OCI-LY1 (cell line): ENCODE measurements around the gene POLD4.
A peak's percentile ranks its signal among the peaks of the same experiment; 100 is the strongest.

ENCODE experiments used
- H2AFZ ChIP-seq: fragments of 200-600 bp; sonication (generic), shearing (Covaris generic); 2 replicates; pipeline ENCODE4 v1.6.0; 2014; ENCODE audit warnings: antibody characterized with exemption, mild to moderate bottlenecking, low read length
- H3F3A ChIP-seq: fragments of 200-600 bp; sonication (generic), shearing (Covaris generic); 2 replicates; pipeline ENCODE4 v1.6.0; 2014; ENCODE audit warnings: mild to moderate bottlenecking, antibody characterized with exemption, low read length, moderate library complexity; ENCODE audit not compliant: insufficient read depth
- H3K27ac ChIP-seq: fragments of 200-600 bp; sonication (generic); 2 replicates; pipeline ENCODE4 v1.5.1; 2014; ENCODE audit warnings: low read length, mixed run types, mild to moderate bottlenecking, low read depth; ENCODE audit not compliant: poor library complexity, severe bottlenecking
- H3K27me3 ChIP-seq: fragments of 200-600 bp; sonication (generic); 2 replicates; pipeline ENCODE4 v1.6.0; 2014; ENCODE audit warnings: antibody characterized with exemption, mild to moderate bottlenecking, low read length, moderate library complexity; ENCODE audit not compliant: insufficient read depth
- H3K36me3 ChIP-seq: fragments of 200-600 bp; sonication (generic); 2 replicates; pipeline ENCODE4 v1.6.1; 2014; ENCODE audit warnings: mild to moderate bottlenecking, antibody characterized with exemption, low read length, moderate library complexity, mixed read lengths; ENCODE audit not compliant: insufficient read depth
- H3K4me1 ChIP-seq: fragments of 200-600 bp; sonication (generic); 2 replicates; pipeline ENCODE4 v1.5.1; 2014; ENCODE audit warnings: mild to moderate bottlenecking, low read length, moderate library complexity; ENCODE audit not compliant: insufficient read depth, severe bottlenecking
- H3K4me2 ChIP-seq: fragments of 200-600 bp; sonication (generic), shearing (Covaris generic); 2 replicates; pipeline ENCODE4 v1.6.1; 2014; ENCODE audit warnings: low read length
- H3K4me3 ChIP-seq: fragments of 200-600 bp; sonication (generic); 2 replicates; pipeline ENCODE4 v1.5.1; 2014; ENCODE audit warnings: low read length, low read depth, mild to moderate bottlenecking, mixed read lengths; ENCODE audit not compliant: poor library complexity, severe bottlenecking
- H3K79me2 ChIP-seq: fragments of 200-600 bp; shearing (Covaris generic); 2 replicates; pipeline ENCODE4 v1.6.1; 2016; ENCODE audit warnings: mixed run types, low read length, mixed read lengths; ENCODE audit not compliant: insufficient read depth
- H3K9ac ChIP-seq: fragments of 200-600 bp; sonication (generic), shearing (Covaris generic); 2 replicates; pipeline ENCODE4 v1.6.1; 2014; ENCODE audit warnings: mild to moderate bottlenecking, low read length, mixed read lengths
- H3K9me2 ChIP-seq: fragments of 200-600 bp; sonication (generic), shearing (Covaris generic); 2 replicates; pipeline ENCODE4 v1.6.1; 2014; ENCODE audit warnings: low read depth, mild to moderate bottlenecking, low read length, mixed read lengths
- H3K9me3 ChIP-seq: fragments of 200-600 bp; shearing (Covaris generic); 2 replicates; pipeline ENCODE4 v1.6.1; 2014; ENCODE audit warnings: low read length, mixed read lengths
- H4K20me1 ChIP-seq: fragments of 200-600 bp; sonication (generic), shearing (Covaris generic); 2 replicates; pipeline ENCODE4 v1.6.0; 2016; ENCODE audit warnings: mild to moderate bottlenecking, low read length; ENCODE audit not compliant: insufficient read depth
- CTCF ChIP-seq: fragments of 200-600 bp; sonication (generic), shearing (Covaris generic); IDR thresholded peaks from 2 replicates; pipeline ENCODE4 v1.5.1; 2017; ENCODE audit warnings: mild to moderate bottlenecking, antibody characterized with exemption, low read length, moderate library complexity, mixed read lengths
- EZH2 ChIP-seq: fragments of 200-600 bp; sonication (generic), shearing (Covaris generic); IDR thresholded peaks from 2 replicates; pipeline ENCODE4 v1.8.0; 2017; ENCODE audit warnings: borderline replicate concordance, mixed run types, mild to moderate bottlenecking, antibody characterized with exemption, low read length, moderate library complexity, mixed read lengths

POLD4 gene

GRCh38 chr11:67356387-67356863 lies 3.1 kb upstream of the POLD4 start:
- Histone ChIP-seq H2AFZ (no peak overlapping the region), H3K4me2 (peak overlapping the region; percentile 91), H3K4me1 (peaks cover 48% of the 10 kb centered on the region), H3K9me2 (no peaks in the 10 kb centered on the region), H3K4me3 (peak overlapping the region; percentile 47), H3K79me2 (no peaks in the 10 kb centered on the region), H3K27me3 (no peaks in the 10 kb centered on the region), H3K27ac (peak overlapping the region; percentile 98), H3K9ac (peak overlapping the region; percentile 77), H3F3A (no peaks in the 10 kb centered on the region), H3K9me3 (no peaks in the 10 kb centered on the region), H3K36me3 (peaks cover 3% of the 10 kb centered on the region; the same call in 1 of the 2 replicates), H4K20me1 (no peaks in the 10 kb centered on the region)
- TF ChIP-seq CTCF, result no peak
- TF ChIP-seq EZH2, result no peak

GRCh38 chr11:67355794-67356386 lies 2.5 kb upstream of the POLD4 start:
- H3K27me3 ChIP-seq, result no peaks in the 10 kb centered on the region
- H3K9me2 ChIP-seq, result no peaks in the 10 kb centered on the region
- no peaks in the 10 kb centered on the region for H3K9me3 ChIP-seq
- no peak for TF ChIP-seq CTCF
- TF ChIP-seq EZH2, result no peak
- H3K79me2 ChIP-seq, result no peaks in the 10 kb centered on the region
- H3K27ac ChIP-seq, result peak overlapping the region; percentile 98
- peak overlapping the region; percentile 91 for H3K4me2 ChIP-seq
- H2AFZ ChIP-seq, result no peak overlapping the region
- peaks cover 54% of the 10 kb centered on the region for H3K4me1 ChIP-seq
- H4K20me1 ChIP-seq, result no peaks in the 10 kb centered on the region
- peak overlapping the region; percentile 47 for H3K4me3 ChIP-seq
- H3K36me3 ChIP-seq, result peaks cover 7% of the 10 kb centered on the region
- H3F3A ChIP-seq, result no peaks in the 10 kb centered on the region
- peak overlapping the region; percentile 77 for H3K9ac ChIP-seq

- Histone ChIP-seq H3K27me3 (no peaks in the 10 kb centered on the region), H4K20me1 (no peaks in the 10 kb centered on the region), H3K27ac (peak overlapping the region; percentile 98), H3K4me1 (peaks cover 60% of the 10 kb centered on the region), H3K36me3 (peaks cover 8% of the 10 kb centered on the region), H3K4me3 (peak overlapping the region; percentile 47), H3K4me2 (peak overlapping the region; percentile 91; the same call in 1 of the 2 replicates), H3F3A (no peaks in the 10 kb centered on the region), H2AFZ (no peak overlapping the region), H3K9me2 (no peaks in the 10 kb centered on the region), H3K9me3 (no peaks in the 10 kb centered on the region), H3K9ac (peak overlapping the region; percentile 77; the same call in 1 of the 2 replicates), H3K79me2 (no peaks in the 10 kb centered on the region)
- TF ChIP-seq CTCF (no peak), EZH2 (no peak)
Measured at GRCh38 chr11:67355023-67355793, 1.9 kb upstream of the POLD4 start.
